Parathyroid adenoma (tissue), 2 donors: ENCODE measurements around the gene BOD1L1.
A peak's percentile ranks its signal among the peaks of the same experiment; 100 is the strongest.

ENCODE experiments used
- H2AFZ ChIP-seq: fragments of 300-600 bp; sonication (generic); one replicate; pipeline ENCODE4 v1.7.0; 2017; ENCODE audit warnings: antibody characterized with exemption, mild to moderate bottlenecking
- H3K27ac ChIP-seq: fragments of 300-600 bp; sonication (generic); one replicate; pipeline ENCODE4 v1.7.0; 2017
- H3K27me3 ChIP-seq: fragments of 300-600 bp; sonication (generic); one replicate; pipeline ENCODE4 v1.7.0; 2017; ENCODE audit warnings: low read length; ENCODE audit not compliant: control insufficient read depth, insufficient read depth
- H3K36me3 ChIP-seq: fragments of 300-600 bp; sonication (generic); one replicate; pipeline ENCODE4 v1.7.0; 2017; ENCODE audit warnings: low read length; ENCODE audit not compliant: control insufficient read depth, insufficient read depth
- H3K4me1 ChIP-seq: fragments of 300-600 bp; sonication (generic); one replicate; pipeline ENCODE4 v1.7.0; 2017; ENCODE audit warnings: control low read depth
- H3K4me2 ChIP-seq: fragments of 300-600 bp; sonication (generic); one replicate; pipeline ENCODE4 v1.7.0; 2017; ENCODE audit warnings: low read length
- H3K4me3 ChIP-seq: fragments of 300-600 bp; sonication (generic); one replicate; pipeline ENCODE4 v1.7.0; 2017; ENCODE audit warnings: low read depth, low read length
- H3K79me2 ChIP-seq: fragments of 300-600 bp; sonication (generic); one replicate; pipeline ENCODE4 v1.7.0; 2017; ENCODE audit warnings: control low read depth
- H3K9ac ChIP-seq: fragments of 300-600 bp; sonication (generic); one replicate; pipeline ENCODE4 v1.7.0; 2017; ENCODE audit warnings: mild to moderate bottlenecking
- H3K9me3 ChIP-seq: fragments of 300-600 bp; sonication (generic); one replicate; pipeline ENCODE4 v1.7.0; 2017; ENCODE audit warnings: low read length; ENCODE audit not compliant: control insufficient read depth
- TF ChIP-seq, protein P1 (sequence below): fragments of 300-600 bp; sonication (generic); IDR thresholded peaks from one replicate; pipeline ENCODE4 v1.7.0; 2017; ENCODE audit warnings: antibody characterized with exemption, mild to moderate bottlenecking
- donor health status: primary hyperparathyroidism.

Gene BOD1L1

DNA sequence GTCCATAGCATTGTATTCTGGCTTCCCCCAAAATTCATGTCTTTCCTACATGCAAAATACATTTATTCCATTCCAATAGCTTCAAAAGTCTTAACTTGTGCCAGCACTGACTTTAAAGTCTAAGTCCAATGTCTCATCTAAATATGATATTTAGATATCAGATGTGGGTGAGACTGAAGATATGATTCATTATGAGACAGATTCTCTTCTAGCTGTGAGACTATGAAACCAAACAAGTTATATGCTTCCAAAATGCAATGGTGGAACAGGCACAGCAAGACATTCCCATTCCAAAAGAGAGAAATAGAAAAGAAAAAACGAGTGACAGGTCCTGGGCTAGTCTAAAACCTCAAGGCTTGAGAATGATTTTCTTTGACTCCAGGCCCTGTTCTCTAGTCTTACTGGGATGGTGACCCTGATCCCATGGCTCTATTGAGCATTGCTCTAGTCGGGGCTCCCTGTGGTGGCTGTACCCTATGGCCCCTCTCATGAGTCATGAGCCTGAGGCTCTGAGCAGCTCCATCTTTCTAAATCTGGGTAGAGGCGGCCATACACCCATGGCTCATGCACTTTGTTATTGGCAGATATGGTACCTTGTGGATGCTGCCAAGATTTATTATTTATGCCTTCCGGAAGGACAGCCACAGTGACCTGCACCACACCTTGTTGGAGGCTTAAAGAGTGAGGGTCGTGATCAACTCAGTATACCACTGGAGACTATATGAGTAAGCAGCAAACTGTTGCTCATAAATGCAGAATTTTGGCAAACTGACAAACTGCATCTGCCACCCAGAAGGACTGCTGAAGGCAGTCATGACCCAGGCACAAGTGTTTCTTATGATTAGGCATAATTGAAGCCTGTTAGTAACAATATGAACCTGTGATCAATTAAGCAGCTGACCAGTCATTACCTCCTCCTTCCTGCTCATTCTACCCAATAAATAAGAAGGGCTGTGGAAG, 38.5 kb upstream of the BOD1L1 start:
- no peak overlapping the region for H2AFZ ChIP-seq
- H3K9me3 ChIP-seq, result peaks cover 4% of the 10 kb centered on the region
- TF ChIP-seq, protein P1, sequence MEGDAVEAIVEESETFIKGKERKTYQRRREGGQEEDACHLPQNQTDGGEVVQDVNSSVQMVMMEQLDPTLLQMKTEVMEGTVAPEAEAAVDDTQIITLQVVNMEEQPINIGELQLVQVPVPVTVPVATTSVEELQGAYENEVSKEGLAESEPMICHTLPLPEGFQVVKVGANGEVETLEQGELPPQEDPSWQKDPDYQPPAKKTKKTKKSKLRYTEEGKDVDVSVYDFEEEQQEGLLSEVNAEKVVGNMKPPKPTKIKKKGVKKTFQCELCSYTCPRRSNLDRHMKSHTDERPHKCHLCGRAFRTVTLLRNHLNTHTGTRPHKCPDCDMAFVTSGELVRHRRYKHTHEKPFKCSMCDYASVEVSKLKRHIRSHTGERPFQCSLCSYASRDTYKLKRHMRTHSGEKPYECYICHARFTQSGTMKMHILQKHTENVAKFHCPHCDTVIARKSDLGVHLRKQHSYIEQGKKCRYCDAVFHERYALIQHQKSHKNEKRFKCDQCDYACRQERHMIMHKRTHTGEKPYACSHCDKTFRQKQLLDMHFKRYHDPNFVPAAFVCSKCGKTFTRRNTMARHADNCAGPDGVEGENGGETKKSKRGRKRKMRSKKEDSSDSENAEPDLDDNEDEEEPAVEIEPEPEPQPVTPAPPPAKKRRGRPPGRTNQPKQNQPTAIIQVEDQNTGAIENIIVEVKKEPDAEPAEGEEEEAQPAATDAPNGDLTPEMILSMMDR, result no peak
- no peak overlapping the region for H3K27ac ChIP-seq
- no peak overlapping the region for H3K4me3 ChIP-seq
- no peak overlapping the region for H3K9ac ChIP-seq
- no peaks in the 10 kb centered on the region for H3K79me2 ChIP-seq
- H3K36me3 ChIP-seq, result no peaks in the 10 kb centered on the region
- peaks cover 7% of the 10 kb centered on the region for H3K4me1 ChIP-seq
- no peak overlapping the region for H3K4me2 ChIP-seq
- no peaks in the 10 kb centered on the region for H3K27me3 ChIP-seq

DNA sequence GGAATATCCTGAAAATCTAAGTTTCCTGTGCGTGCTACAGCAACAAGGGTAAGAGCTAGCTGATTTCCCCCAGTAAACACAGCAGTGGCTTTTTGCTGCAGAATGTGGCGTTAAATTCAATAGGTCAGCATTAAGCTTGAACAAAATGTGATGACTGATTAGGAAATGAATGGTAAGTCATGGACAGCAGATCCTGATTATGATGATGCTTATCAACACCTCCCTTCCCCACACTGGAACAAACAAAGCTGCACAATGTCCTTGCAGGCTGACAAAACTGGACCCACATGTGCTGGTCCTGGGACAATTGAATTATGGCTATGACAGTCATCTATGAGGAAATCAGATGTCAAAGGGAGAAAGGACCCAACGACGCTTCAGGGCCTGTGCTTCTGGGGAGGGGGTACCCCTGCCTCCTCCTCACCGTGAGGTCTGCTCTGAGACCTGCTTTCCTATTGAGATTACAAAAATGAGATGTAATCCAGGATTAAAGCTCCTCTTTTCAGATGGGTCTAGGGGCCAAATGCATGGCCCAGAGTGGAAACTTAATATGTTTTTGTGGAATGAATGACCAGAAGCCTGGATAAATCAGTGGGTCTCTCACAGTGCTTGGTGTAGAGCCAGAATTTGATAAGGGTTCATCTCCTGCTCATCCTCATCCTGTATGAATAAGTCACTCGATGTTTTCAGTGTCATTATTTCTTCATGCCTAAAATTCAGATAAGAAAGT, 32.0 kb upstream of the BOD1L1 start:
- H3K4me1 ChIP-seq, result peaks cover 27% of the 10 kb centered on the region
- no peak overlapping the region for H3K9ac ChIP-seq
- H3K4me2 ChIP-seq, result peak overlapping the region; percentile 54
- H3K9me3 ChIP-seq, result no peaks in the 10 kb centered on the region
- H3K4me3 ChIP-seq, result peak overlapping the region; percentile 35
- peak overlapping the region; percentile 98 for H3K27ac ChIP-seq
- H2AFZ ChIP-seq, result no peak overlapping the region
- no peaks in the 10 kb centered on the region for H3K36me3 ChIP-seq
- no peaks in the 10 kb centered on the region for H3K79me2 ChIP-seq
- TF ChIP-seq, protein P1, result no peak
- no peaks in the 10 kb centered on the region for H3K27me3 ChIP-seq

DNA sequence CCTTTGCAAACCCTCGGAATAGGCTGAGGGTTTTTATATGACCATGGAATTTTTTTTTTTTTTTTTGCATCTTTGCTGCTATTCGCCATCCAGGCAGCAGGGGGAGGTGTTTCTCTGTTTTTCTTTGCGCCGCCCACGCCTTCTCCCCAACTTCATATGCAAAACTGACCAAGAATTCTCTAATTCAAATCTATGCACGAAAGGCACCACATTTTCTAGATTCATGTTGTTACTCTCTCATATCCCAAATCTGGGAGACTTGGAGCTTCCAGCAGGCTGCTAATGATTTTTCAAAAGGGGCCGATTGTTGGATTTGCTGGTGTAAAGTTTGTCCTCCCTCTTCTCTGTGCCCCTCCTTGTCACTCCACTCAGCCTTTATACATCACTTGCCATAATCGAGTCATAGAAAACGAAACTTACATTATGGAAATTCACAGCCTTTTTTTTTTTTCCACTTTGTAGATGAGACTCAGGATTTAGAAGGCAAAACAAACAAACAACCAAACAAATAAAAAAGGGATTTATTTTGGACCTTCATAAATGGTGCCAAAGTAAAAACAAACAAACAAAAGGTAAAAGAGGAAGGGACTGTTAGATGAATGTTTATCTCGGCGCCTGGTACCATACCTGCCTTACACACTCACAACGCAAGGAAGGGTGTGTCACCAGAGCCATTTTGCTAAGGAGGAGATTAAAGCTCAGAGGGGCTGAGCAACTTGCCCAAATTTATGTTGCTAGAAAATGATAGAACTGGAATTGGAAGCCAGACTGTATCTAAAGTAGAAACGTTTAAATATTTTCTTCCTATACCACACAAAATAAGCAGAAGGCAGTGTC, 29.3 kb upstream of the BOD1L1 start:
- TF ChIP-seq, protein P1, result peak; percentile 70

DNA sequence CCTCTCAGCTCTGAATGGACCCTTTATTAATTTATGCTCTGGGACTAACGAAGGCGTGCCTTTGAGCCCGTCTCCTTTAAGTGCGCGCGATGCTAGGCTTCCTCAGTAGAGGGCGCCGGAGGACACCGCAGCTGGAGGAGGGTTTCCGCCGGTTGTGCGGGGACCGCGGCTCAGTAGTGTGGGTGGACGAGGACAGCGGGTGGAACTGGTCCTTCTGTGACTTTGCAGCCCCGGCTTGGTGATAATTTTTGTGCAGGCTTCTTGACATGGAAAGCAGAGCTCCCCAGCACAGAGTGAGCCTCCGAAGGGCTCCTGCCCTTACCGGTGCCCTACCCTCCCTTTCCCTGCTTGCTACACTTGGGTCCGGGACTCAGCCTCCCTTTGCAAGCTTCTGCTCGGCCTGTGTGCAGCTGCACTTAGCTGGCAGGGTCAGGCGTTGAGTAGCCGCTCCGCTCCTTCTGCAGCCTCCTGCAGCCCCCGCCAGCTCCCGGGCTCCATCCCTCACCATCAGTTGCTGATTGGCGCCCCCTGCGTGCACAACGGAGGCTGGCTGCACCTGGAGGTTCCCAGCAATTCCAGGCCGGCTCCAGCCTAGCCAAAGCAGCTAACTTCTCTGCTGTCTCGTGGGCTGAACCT, 26.8 kb upstream of the BOD1L1 start:
- peak overlapping the region; percentile 32 for H3K4me2 ChIP-seq
- peaks cover 15% of the 10 kb centered on the region for H3K4me1 ChIP-seq
- no peak overlapping the region for H3K27ac ChIP-seq
- TF ChIP-seq, protein P1, result peak; percentile 28
- no peaks in the 10 kb centered on the region for H3K9me3 ChIP-seq
- H3K79me2 ChIP-seq, result no peaks in the 10 kb centered on the region
- H3K36me3 ChIP-seq, result no peaks in the 10 kb centered on the region
- H2AFZ ChIP-seq, result peak overlapping the region; percentile 17
- no peaks in the 10 kb centered on the region for H3K27me3 ChIP-seq
- H3K4me3 ChIP-seq, result peak overlapping the region; percentile 36
- no peak overlapping the region for H3K9ac ChIP-seq

More for the DNA sequence above, 29.3 kb upstream of the BOD1L1 start:
- Histone ChIP-seq H3K4me3 (peak overlapping the region; percentile 37), H2AFZ (peak overlapping the region; percentile 45), H3K27me3 (no peaks in the 10 kb centered on the region), H3K9me3 (no peaks in the 10 kb centered on the region), H3K27ac (peak overlapping the region; percentile 98), H3K9ac (no peak overlapping the region), H3K4me1 (peaks cover 27% of the 10 kb centered on the region), H3K79me2 (no peaks in the 10 kb centered on the region), H3K36me3 (no peaks in the 10 kb centered on the region), H3K4me2 (peak overlapping the region; percentile 61)
